SK-N-SH treated with all-trans-retinoic acid at 6 μM for 48 hours (cell line): ENCODE data around the gene EXD3.

Source experiments
- TCF4 ChIP-seq: fragments of 250-450 bp; sonication (Bioruptor Pico); IDR thresholded peaks from 2 replicates; pipeline ENCODE4 v1.8.0; 2021; ENCODE audit warnings: mild to moderate bottlenecking, moderate library complexity, borderline replicate concordance
- TOX ChIP-seq: fragments of 250-450 bp; sonication (Bioruptor Pico); IDR thresholded peaks from 2 replicates; pipeline ENCODE4 v1.8.0; 2021; ENCODE audit warnings: mild to moderate bottlenecking, moderate library complexity, borderline replicate concordance
- TF ChIP-seq, protein P1 (sequence below): fragments of 250-450 bp; sonication (Bioruptor Pico); IDR thresholded peaks from 2 replicates; pipeline ENCODE4 v1.8.0; 2020; ENCODE audit warnings: mild to moderate bottlenecking, moderate library complexity, borderline replicate concordance

DNA sequence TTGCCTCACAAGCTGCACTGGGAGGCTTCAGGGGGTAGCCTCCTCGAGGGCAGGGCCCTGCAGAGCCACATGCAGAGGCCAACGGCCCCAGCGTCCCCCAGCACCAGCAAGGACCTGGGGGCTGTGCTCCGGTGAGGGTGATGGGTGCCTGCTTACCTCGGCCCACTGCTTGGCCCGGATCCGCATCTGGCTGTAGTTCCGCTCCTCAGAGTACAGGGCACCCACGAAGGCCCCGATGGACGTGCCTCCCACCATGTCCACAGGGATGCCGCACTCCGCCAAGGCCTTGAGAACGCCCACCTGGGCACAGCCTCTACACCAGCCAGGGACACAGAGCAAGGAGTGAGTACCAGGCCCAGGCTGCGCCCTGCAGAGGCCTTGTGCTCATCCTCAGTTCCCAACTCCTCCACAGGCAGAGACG is 44.2 kb upstream of the EXD3 start:
- TF ChIP-seq, protein P1, sequence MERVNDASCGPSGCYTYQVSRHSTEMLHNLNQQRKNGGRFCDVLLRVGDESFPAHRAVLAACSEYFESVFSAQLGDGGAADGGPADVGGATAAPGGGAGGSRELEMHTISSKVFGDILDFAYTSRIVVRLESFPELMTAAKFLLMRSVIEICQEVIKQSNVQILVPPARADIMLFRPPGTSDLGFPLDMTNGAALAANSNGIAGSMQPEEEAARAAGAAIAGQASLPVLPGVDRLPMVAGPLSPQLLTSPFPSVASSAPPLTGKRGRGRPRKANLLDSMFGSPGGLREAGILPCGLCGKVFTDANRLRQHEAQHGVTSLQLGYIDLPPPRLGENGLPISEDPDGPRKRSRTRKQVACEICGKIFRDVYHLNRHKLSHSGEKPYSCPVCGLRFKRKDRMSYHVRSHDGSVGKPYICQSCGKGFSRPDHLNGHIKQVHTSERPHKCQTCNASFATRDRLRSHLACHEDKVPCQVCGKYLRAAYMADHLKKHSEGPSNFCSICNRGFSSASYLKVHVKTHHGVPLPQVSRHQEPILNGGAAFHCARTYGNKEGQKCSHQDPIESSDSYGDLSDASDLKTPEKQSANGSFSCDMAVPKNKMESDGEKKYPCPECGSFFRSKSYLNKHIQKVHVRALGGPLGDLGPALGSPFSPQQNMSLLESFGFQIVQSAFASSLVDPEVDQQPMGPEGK: no peak
- TF ChIP-seq TCF4 (CRISPR knock-in tag) (no peak), TOX (no peak)
